ENCODE measurements around the gene FGF18.

DNA sequence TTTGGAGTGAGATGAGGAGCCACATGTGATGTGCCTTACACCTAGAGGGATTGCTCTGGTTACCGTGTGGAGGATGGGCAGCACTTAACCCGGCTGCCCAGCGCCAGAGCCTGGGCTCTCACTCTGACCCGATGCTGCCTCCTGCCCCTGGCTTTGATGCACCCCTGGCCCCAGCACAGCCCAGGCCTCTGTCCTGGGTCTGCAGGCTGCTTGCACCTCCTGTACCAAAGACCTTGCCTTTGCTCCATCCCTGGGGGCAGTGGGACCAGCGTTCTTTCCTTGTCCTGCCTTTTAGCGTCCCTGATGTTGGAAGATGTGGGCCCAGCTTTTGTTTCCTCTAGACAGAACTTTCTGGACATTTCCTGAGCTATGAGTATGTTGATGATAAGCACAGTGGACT, 40.4 kb downstream of the FGF18 start:
- TF ChIP-seq, protein P1, sequence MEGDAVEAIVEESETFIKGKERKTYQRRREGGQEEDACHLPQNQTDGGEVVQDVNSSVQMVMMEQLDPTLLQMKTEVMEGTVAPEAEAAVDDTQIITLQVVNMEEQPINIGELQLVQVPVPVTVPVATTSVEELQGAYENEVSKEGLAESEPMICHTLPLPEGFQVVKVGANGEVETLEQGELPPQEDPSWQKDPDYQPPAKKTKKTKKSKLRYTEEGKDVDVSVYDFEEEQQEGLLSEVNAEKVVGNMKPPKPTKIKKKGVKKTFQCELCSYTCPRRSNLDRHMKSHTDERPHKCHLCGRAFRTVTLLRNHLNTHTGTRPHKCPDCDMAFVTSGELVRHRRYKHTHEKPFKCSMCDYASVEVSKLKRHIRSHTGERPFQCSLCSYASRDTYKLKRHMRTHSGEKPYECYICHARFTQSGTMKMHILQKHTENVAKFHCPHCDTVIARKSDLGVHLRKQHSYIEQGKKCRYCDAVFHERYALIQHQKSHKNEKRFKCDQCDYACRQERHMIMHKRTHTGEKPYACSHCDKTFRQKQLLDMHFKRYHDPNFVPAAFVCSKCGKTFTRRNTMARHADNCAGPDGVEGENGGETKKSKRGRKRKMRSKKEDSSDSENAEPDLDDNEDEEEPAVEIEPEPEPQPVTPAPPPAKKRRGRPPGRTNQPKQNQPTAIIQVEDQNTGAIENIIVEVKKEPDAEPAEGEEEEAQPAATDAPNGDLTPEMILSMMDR (tag by site-specific recombination; IDR thresholded peaks at IDR 0.05): no peak
- TF ChIP-seq BCL11B (tag by site-specific recombination; IDR thresholded peaks at IDR 0.05; ENCODE audit: low read depth): no peak
- TF ChIP-seq, protein P2, sequence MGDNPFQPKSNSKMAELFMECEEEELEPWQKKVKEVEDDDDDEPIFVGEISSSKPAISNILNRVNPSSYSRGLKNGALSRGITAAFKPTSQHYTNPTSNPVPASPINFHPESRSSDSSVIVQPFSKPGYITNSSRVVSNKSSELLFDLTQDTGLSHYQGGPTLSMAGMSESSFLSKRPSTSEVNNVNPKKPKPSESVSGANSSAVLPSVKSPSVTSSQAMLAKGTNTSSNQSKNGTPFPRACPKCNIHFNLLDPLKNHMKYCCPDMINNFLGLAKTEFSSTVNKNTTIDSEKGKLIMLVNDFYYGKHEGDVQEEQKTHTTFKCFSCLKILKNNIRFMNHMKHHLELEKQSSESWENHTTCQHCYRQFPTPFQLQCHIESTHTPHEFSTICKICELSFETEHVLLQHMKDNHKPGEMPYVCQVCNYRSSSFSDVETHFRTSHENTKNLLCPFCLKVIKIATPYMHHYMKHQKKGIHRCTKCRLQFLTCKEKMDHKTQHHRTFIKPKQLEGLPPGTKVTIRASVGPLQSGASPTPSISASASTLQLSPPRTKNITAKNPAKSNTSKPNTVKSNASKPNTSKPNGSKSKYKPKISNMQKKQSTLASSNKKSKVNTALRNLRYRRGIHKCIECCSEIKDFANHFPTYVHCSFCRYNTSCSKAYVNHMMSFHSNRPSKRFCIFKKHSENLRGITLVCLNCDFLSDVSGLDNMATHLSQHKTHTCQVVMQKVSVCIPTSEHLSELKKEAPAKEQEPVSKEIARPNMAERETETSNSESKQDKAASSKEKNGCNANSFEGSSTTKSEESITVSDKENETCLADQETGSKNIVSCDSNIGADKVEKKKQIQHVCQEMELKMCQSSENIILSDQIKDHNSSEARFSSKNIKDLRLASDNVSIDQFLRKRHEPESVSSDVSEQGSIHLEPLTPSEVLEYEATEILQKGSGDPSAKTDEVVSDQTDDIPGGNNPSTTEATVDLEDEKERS (tag by site-specific recombination; IDR thresholded peaks at IDR 0.05): no peak
- no peak for TF ChIP-seq ZNF214 (tag by site-specific recombination; IDR thresholded peaks at IDR 0.05; ENCODE audit: borderline replicate concordance)
- no peak for TF ChIP-seq ZFP69B (tag by site-specific recombination; IDR thresholded peaks at IDR 0.05)
- TF ChIP-seq ZNF707 (tag by site-specific recombination; IDR thresholded peaks at IDR 0.05): no peak
- TF ChIP-seq ZBTB1 (tag by site-specific recombination; IDR thresholded peaks at IDR 0.05): no peak
- no peak for TF ChIP-seq TCF7L2 (IDR thresholded peaks at IDR 0.05; ENCODE audit: borderline replicate concordance, low read depth, low read length)
- no peak for TF ChIP-seq KLF1 (tag by site-specific recombination; IDR thresholded peaks at IDR 0.05)
- TF ChIP-seq YY1 (tag by site-specific recombination; IDR thresholded peaks at IDR 0.05): no peak
- TF ChIP-seq ZNF624 (tag by site-specific recombination; IDR thresholded peaks at IDR 0.05): no peak
- no peak for TF ChIP-seq ZNF292 (tag by site-specific recombination; IDR thresholded peaks at IDR 0.05; ENCODE audit: borderline replicate concordance, low read depth)
